Endodermal cell (in vitro differentiated cells): Measurements from ENCODE around the gene RUNDC3A. TPM values are rescaled to one million over a fixed set of nuclear protein-coding genes. Genes with fewer than 3 reads are reported as not detected.

Experiments used
- DNase-seq: peaks from one replicate; pipeline ENCODE4 v3.0.0-alpha.2; 2017
- H3K27ac ChIP-seq: 2 replicates; pipeline ENCODE4 v1.5.1; 2013; ENCODE audit warnings: mild to moderate bottlenecking, low read depth, low read length, moderate library complexity
- H3K27me3 ChIP-seq: 2 replicates; pipeline ENCODE4 v1.6.1; 2013; ENCODE audit warnings: mild to moderate bottlenecking, low read length, moderate library complexity; ENCODE audit not compliant: insufficient read depth, control insufficient read depth, poor library complexity, severe bottlenecking
- H3K36me3 ChIP-seq: 2 replicates; pipeline ENCODE4 v1.7.0; 2013; ENCODE audit warnings: mild to moderate bottlenecking, low read length, moderate library complexity; ENCODE audit not compliant: control insufficient read depth, insufficient read depth
- H3K4me1 ChIP-seq: one replicate; pipeline ENCODE4 v1.7.0; 2013; ENCODE audit warnings: low read length; ENCODE audit not compliant: control insufficient read depth, insufficient read depth
- H3K4me3 ChIP-seq: 2 replicates; pipeline ENCODE4 v1.5.1; 2013; ENCODE audit warnings: mild to moderate bottlenecking, low read length, moderate library complexity
- H3K9ac ChIP-seq: 2 replicates; pipeline ENCODE4 v1.6.1; 2013; ENCODE audit warnings: mild to moderate bottlenecking, low read length, moderate library complexity; ENCODE audit not compliant: poor library complexity, severe bottlenecking; ENCODE audit errors: extremely low read depth
- H3K9me3 ChIP-seq: 2 replicates; pipeline ENCODE4 v1.6.1; 2013; ENCODE audit warnings: mild to moderate bottlenecking, low read length, moderate library complexity; ENCODE audit not compliant: control insufficient read depth
- H3K27ac Mint-ChIP-seq: 2 replicates; pipeline ENCODE4 v1.8.0; 2020; ENCODE audit warnings: mixed read lengths
- H3K27me3 Mint-ChIP-seq: 2 replicates; pipeline ENCODE4 v1.8.0; 2021; ENCODE audit warnings: mild to moderate bottlenecking, mixed read lengths; ENCODE audit not compliant: insufficient read depth
- H3K36me3 Mint-ChIP-seq: 2 replicates; pipeline ENCODE4 v1.8.0; 2020; ENCODE audit warnings: low read depth, mixed read lengths
- H3K4me1 Mint-ChIP-seq: 2 replicates; pipeline ENCODE4 v1.8.0; 2020; ENCODE audit warnings: mixed read lengths
- H3K4me3 Mint-ChIP-seq: 2 replicates; pipeline ENCODE4 v1.8.0; 2020; ENCODE audit warnings: mild to moderate bottlenecking, moderate library complexity, mixed read lengths
- H3K9me3 Mint-ChIP-seq: 2 replicates; pipeline ENCODE4 v1.8.0; 2020; ENCODE audit warnings: mild to moderate bottlenecking, mixed read lengths
- WGBS, 2 experiments: methylation state at CpG; one replicate each; pipeline versions ENCODE4 v1.1.5 to v1.1.7; 2013; ENCODE audit warnings: missing lambda C conversion rate in 2 of 2, mixed read lengths in 1 of 2; ENCODE audit not compliant: insufficient coverage in 1 of 2, insufficient read length in 1 of 2; 5-methylcytosine and 5-hydroxymethylcytosine counted together
- total RNA-seq, 2 donors: library from RNA; stranded (reverse); fragmentation: NEBNext Ultra II Directional in 1 of 2; extraction: Animal tissue kit (Norgen Biotek cat#: 25700) in 1 of 2; gene quantifications; 2 replicates in 1 of 2; 3 replicates in 1 of 2; pipeline ENCODE4 v1.2.1, GENCODE V29; 2021
- TF ChIP-seq, protein P1 (sequence below): fragments of 200-600 bp; sonication (generic); conservative IDR thresholded peaks from 2 replicates; pipeline ENCODE4 v1.5.0; 2021; ENCODE audit warnings: antibody characterized with exemption, mild to moderate bottlenecking

RUNDC3A gene
- total RNA-seq, 2 donors from 2014 or later: 1.0 to 2.1 TPM

DNA sequence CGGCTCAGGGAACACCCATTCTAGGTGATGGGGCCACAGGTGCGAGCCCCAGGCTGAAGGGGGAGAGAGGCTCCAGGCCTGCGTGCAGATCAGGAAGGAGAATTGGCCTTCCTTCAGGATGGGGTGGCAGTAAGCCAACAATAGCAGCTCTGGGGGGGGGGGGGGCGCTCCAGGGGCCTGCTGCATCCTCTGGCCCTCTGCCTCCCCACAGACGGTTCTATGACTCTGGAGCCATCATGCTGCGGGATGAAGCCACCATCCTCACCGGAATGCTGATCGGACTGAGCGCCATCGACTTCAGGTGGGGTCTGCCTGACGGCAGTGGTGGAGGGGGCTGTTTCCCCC is 6.1 kb downstream of the RUNDC3A start:
- no peaks in the 10 kb centered on the region for H3K4me1 ChIP-seq
- peaks cover 20% of the 10 kb centered on the region for H3K27me3 ChIP-seq
- H3K9ac ChIP-seq: no peak overlapping the region
- 77% methylated on average over 10 of the region's 11 CpGs; no CpG with 5 or more reads in 1 of the 2 experiments for WGBS, 2 experiments
- peak overlapping the region; percentile 67 for H3K4me3 ChIP-seq
- no peak for DNase-seq
- H3K9me3 Mint-ChIP-seq: no peaks in the 10 kb centered on the region
- peaks cover 39% of the 10 kb centered on the region for H3K27me3 Mint-ChIP-seq
- H3K36me3 ChIP-seq: peaks cover 2% of the 10 kb centered on the region
- TF ChIP-seq, protein P1, sequence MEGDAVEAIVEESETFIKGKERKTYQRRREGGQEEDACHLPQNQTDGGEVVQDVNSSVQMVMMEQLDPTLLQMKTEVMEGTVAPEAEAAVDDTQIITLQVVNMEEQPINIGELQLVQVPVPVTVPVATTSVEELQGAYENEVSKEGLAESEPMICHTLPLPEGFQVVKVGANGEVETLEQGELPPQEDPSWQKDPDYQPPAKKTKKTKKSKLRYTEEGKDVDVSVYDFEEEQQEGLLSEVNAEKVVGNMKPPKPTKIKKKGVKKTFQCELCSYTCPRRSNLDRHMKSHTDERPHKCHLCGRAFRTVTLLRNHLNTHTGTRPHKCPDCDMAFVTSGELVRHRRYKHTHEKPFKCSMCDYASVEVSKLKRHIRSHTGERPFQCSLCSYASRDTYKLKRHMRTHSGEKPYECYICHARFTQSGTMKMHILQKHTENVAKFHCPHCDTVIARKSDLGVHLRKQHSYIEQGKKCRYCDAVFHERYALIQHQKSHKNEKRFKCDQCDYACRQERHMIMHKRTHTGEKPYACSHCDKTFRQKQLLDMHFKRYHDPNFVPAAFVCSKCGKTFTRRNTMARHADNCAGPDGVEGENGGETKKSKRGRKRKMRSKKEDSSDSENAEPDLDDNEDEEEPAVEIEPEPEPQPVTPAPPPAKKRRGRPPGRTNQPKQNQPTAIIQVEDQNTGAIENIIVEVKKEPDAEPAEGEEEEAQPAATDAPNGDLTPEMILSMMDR: no peak
- H3K9me3 ChIP-seq: no peaks in the 10 kb centered on the region
- H3K27ac ChIP-seq: no peak overlapping the region
- H3K27ac Mint-ChIP-seq: no peak overlapping the region
- H3K36me3 Mint-ChIP-seq: peaks cover 3% of the 10 kb centered on the region
- H3K4me1 Mint-ChIP-seq: peaks cover 11% of the 10 kb centered on the region
- H3K4me3 Mint-ChIP-seq: peak overlapping the region; percentile 56

DNA sequence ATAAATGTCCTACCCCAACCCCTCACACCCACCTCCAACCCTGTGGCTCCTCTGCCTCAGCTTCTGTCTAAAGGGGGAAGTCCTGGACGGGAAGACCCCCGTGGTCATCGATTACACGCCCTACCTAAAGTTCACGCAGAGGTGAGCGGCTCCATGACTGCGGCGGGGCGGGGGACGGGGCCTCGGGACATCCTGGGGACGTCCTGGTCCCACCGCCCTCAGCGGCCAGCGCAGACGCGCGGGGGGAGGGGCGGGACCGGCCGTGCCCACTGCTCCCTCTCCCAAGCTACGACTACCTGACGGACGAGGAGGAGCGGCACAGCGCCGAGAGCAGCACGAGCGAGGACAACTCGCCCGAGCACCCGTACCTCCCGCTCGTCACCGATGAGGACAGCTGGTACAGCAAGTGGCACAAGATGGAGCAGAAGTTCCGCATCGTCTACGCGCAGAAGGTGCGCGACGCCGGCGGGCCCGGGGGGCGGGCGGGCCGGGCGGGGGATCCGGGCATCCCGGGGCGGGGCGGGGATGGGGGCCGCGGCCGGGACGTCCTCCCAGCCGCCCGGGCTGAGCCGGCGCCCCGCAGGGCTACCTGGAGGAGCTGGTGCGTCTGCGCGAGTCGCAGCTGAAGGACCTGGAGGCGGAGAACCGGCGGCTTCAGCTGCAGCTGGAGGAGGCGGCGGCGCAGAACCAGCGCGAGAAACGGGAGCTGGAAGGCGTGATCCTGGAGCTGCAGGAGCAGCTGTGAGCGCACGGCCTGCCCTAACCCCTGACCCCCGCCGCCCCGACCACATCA is 6.7 kb downstream of the RUNDC3A start:
- peaks cover 34% of the 10 kb centered on the region for H3K27me3 Mint-ChIP-seq
- Histone ChIP-seq H3K27me3 (peaks cover 20% of the 10 kb centered on the region), H3K36me3 (peaks cover 7% of the 10 kb centered on the region), H3K4me3 (peak overlapping the region; percentile 76), H3K9me3 (no peaks in the 10 kb centered on the region), H3K9ac (no peak overlapping the region), H3K27ac (no peak overlapping the region), H3K4me1 (no peaks in the 10 kb centered on the region)
- peaks cover 5% of the 10 kb centered on the region for H3K36me3 Mint-ChIP-seq
- no peaks in the 10 kb centered on the region for H3K9me3 Mint-ChIP-seq
- TF ChIP-seq, protein P1: no peak
- peaks cover 11% of the 10 kb centered on the region for H3K4me1 Mint-ChIP-seq
- H3K27ac Mint-ChIP-seq: no peak overlapping the region
- peak overlapping the region; percentile 56 for H3K4me3 Mint-ChIP-seq
- 2 to 3% methylated on average over 19 to 81 of the region's 81 CpGs for WGBS, 2 experiments
- peak; percentile 94 for DNase-seq

DNA sequence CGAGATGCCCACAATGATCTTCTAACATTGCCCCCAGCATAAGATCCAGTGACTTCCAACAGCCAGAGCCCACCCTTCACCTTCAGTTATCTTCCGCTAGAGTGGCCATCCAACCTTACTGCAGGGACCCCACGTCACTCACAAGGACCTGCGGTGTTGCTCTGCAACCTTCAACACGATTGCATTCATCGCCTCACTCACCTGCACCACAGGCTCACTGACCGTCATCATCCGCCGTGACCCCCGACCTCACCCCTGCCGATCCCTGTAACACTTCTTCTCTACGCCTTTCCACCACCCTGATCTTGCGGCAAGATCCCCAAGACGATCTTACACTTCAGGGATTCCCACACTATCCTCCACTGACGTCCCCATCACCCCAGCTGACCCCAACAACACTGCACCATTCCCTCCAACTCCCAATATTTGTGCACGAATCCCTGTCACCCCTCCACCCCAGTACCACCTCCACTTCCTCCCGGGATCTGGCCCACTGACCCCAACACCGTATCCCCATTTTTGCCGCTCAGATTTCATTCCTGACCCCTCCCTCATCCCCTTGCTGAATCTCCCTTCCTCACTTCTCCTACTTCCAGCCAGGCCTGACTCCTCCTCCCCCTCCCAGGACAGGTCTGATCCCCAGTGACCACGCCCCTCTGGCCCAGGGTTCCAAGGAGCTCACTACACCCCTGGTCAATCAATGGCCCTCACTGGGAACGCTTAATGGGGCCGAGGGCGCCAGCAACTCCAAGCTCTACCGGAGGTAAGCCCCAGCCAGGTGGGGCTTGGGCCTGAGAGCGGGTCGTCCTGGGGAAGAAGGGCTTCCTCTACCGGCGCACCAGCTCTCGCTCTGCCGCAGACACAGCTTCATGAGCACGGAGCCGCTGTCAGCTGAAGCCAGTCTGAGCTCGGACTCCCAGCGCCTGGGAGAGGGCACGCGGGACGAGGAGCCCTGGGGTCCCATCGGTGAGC is 7.6 kb downstream of the RUNDC3A start:
- peak; percentile 99 for DNase-seq
- WGBS, 2 experiments: 6 to 13% methylated on average over 22 to 38 of the region's 38 CpGs
- Mint-ChIP-seq H3K27me3 (peaks cover 34% of the 10 kb centered on the region), H3K36me3 (peaks cover 6% of the 10 kb centered on the region), H3K9me3 (no peaks in the 10 kb centered on the region), H3K4me3 (peak overlapping the region; percentile 56), H3K27ac (peak overlapping the region; percentile 3), H3K4me1 (peaks cover 11% of the 10 kb centered on the region)
- Histone ChIP-seq H3K4me1 (no peaks in the 10 kb centered on the region), H3K27ac (no peak overlapping the region), H3K9me3 (no peaks in the 10 kb centered on the region), H3K9ac (peak overlapping the region; percentile 23), H3K4me3 (peak overlapping the region; percentile 76), H3K27me3 (peaks cover 20% of the 10 kb centered on the region), H3K36me3 (peaks cover 16% of the 10 kb centered on the region)
- TF ChIP-seq, protein P1: no peak
